IMR-90 (cell line): Measurements from ENCODE around the gene LEKR1. TPM values are rescaled to one million over a fixed set of nuclear protein-coding genes. Genes with fewer than 3 reads are reported as not detected.
A peak's percentile ranks its signal among the peaks of the same experiment; 100 is the strongest.

Experiments
- ATAC-seq: fragments of 200-7000 bp; cut with Tn5 transposase; 2 replicates; pipeline ENCODE4 v1.9.1; 2020; ENCODE audit warnings: low read depth, mild to moderate bottlenecking, moderate library complexity
- BruUV-seq: library from RNA; stranded (reverse); fragments of 400-500 nt; replicated peaks from 2 replicates; lab custom pipeline; 2021; lab: Mats Ljungman, UMichigan
- CTCF ChIA-PET: fragments of 300-600 bp; formaldehyde crosslinking; extraction: SDS; loops from one replicate; lab custom pipeline; 2021; ENCODE audit warnings: antibody characterized with exemption; lab: Yijun Ruan, JAX
- POLR2A ChIA-PET: fragments of 300-600 bp; sonication (Branson Sonifier 250); formaldehyde crosslinking; loops from one replicate; lab custom pipeline; 2022; ENCODE audit warnings: antibody characterized with exemption; ENCODE audit not compliant: unreplicated experiment; lab: Charles Lee
- DNase-seq: peaks from one replicate; pipeline ENCODE4 v3.0.0; 2013
- H2AFZ ChIP-seq: replicated peaks from 2 replicates; pipeline ENCODE3; 2013; ENCODE audit warnings: low read length, mild to moderate bottlenecking; ENCODE audit not compliant: poor library complexity
- H2AK5ac ChIP-seq: 2 replicates; pipeline ENCODE4 v1.6.1; 2013; ENCODE audit warnings: low read depth, low read length, inconsistent platforms
- H2AK9ac ChIP-seq: replicated peaks from 2 replicates; pipeline ENCODE3; 2013; ENCODE audit warnings: mild to moderate bottlenecking, low read depth, low read length, moderate library complexity; ENCODE audit not compliant: poor library complexity
- H2BK120ac ChIP-seq: 2 replicates; pipeline ENCODE4 v1.6.1; 2013; ENCODE audit warnings: low read depth, low read length, inconsistent platforms
- H2BK15ac ChIP-seq: 3 replicates; pipeline ENCODE4 v1.6.1; 2013; ENCODE audit warnings: low read depth, low read length, inconsistent platforms
- H2BK20ac ChIP-seq: 2 replicates; pipeline ENCODE4 v1.6.1; 2013; ENCODE audit warnings: low read depth, mild to moderate bottlenecking, inconsistent platforms, low read length, moderate library complexity
- H2BK5ac ChIP-seq: 2 replicates; pipeline ENCODE4 v1.6.1; 2013; ENCODE audit warnings: mild to moderate bottlenecking, low read depth, low read length, inconsistent platforms; ENCODE audit not compliant: poor library complexity, severe bottlenecking
- H3K14ac ChIP-seq: replicated peaks from 2 replicates; pipeline ENCODE4 v1.6.1; 2013; ENCODE audit warnings: low read depth, low read length, inconsistent platforms
- H3K18ac ChIP-seq: 2 replicates; pipeline ENCODE4 v1.6.1; 2013; ENCODE audit warnings: low read depth, low read length, control low read depth
- H3K23ac ChIP-seq: 2 replicates; pipeline ENCODE4 v1.6.1; 2013; ENCODE audit warnings: low read depth, low read length, inconsistent platforms
- H3K27ac ChIP-seq: 2 replicates; pipeline ENCODE4 v1.5.1; 2013; ENCODE audit warnings: mild to moderate bottlenecking, control low read depth, low read length; ENCODE audit not compliant: insufficient read depth
- H3K27me3 ChIP-seq: 2 replicates; pipeline ENCODE4 v1.6.1; 2013; ENCODE audit warnings: low read length; ENCODE audit not compliant: control insufficient read depth, insufficient read depth
- H3K36me3 ChIP-seq: 2 replicates; pipeline ENCODE4 v1.6.1; 2013; ENCODE audit warnings: low read length, mixed read lengths; ENCODE audit not compliant: control insufficient read depth, insufficient read depth
- H3K4ac ChIP-seq: 2 replicates; pipeline ENCODE4 v1.6.1; 2013; ENCODE audit warnings: low read depth, low read length, inconsistent platforms
- H3K4me1 ChIP-seq: 2 replicates; pipeline ENCODE4 v1.6.1; 2013; ENCODE audit warnings: low read length, mixed read lengths; ENCODE audit not compliant: control insufficient read depth, insufficient read depth
- H3K4me2 ChIP-seq: 2 replicates; pipeline ENCODE4 v1.6.1; 2013; ENCODE audit warnings: low read depth, mild to moderate bottlenecking, control low read depth, low read length, moderate library complexity
- H3K4me3 ChIP-seq: 2 replicates; pipeline ENCODE4 v1.5.1; 2013; ENCODE audit warnings: low read depth, mild to moderate bottlenecking, control low read depth, low read length, moderate library complexity; ENCODE audit not compliant: insufficient read depth
- H3K56ac ChIP-seq: 2 replicates; pipeline ENCODE4 v1.6.1; 2013; ENCODE audit warnings: low read length, inconsistent platforms; ENCODE audit not compliant: insufficient read depth; ENCODE audit errors: extremely low read depth
- H3K79me1 ChIP-seq, 2 experiments: 2 replicates each; pipeline ENCODE4 v1.6.1; 2013; ENCODE audit warnings: low read length in 2 of 2, inconsistent platforms in 1 of 2, low read depth in 1 of 2
- H3K9ac ChIP-seq: 2 replicates; pipeline ENCODE4 v1.6.1; 2013; ENCODE audit warnings: low read depth, low read length, control low read depth
- H3K9me1 ChIP-seq: 2 replicates; pipeline ENCODE4 v1.6.1; 2013; ENCODE audit warnings: low read length, inconsistent platforms; ENCODE audit not compliant: insufficient read depth
- H3K9me3 ChIP-seq: 2 replicates; pipeline ENCODE4 v1.6.1; 2013; ENCODE audit warnings: low read length; ENCODE audit not compliant: control insufficient read depth, insufficient read depth
- H4K20me1 ChIP-seq: 2 replicates; pipeline ENCODE4 v1.6.1; 2013; ENCODE audit warnings: low read length, inconsistent platforms; ENCODE audit not compliant: insufficient read depth
- H4K5ac ChIP-seq: 2 replicates; pipeline ENCODE4 v1.6.1; 2013; ENCODE audit warnings: mild to moderate bottlenecking, low read depth, low read length, control low read depth
- H4K8ac ChIP-seq, 2 experiments: 2 replicates each; pipeline ENCODE4 v1.6.1; 2013; ENCODE audit warnings: low read depth in 2 of 2, low read length in 2 of 2, control low read depth in 1 of 2, inconsistent platforms in 1 of 2
- H4K91ac ChIP-seq: 2 replicates; pipeline ENCODE4 v1.6.1; 2013; ENCODE audit warnings: low read depth, low read length, inconsistent platforms; ENCODE audit not compliant: insufficient read depth
- FOS ChIP-seq: fragments of 150-350 bp; IDR thresholded peaks from 2 replicates; pipeline ENCODE4 v1.6.1; 2016; ENCODE audit warnings: low read depth, low read length
- MXI1 ChIP-seq: IDR thresholded peaks from 2 replicates; pipeline ENCODE4 v1.6.1; 2012; ENCODE audit warnings: low read depth, mild to moderate bottlenecking, low read length, moderate library complexity, borderline replicate concordance
- NFE2L2 ChIP-seq: fragments of 150-350 bp; IDR thresholded peaks from 2 replicates; pipeline ENCODE4 v1.6.1; 2016; ENCODE audit warnings: low read depth, mild to moderate bottlenecking, low read length
- WGBS, 2 experiments: methylation state at CpG; one replicate each; pipeline versions ENCODE4 v1.1.5 to v1.1.7; 2013; ENCODE audit warnings: missing lambda C conversion rate in 2 of 2; ENCODE audit not compliant: insufficient read length in 1 of 2; ENCODE audit errors: extremely low coverage in 2 of 2; 5-methylcytosine and 5-hydroxymethylcytosine counted together
- dilution Hi-C: fragments of 300-500 bp; cut with HindIII; formaldehyde crosslinking; loops from one replicate; pipeline ENCODE4 v1.14.3; 2018; ENCODE audit warnings: low sequenced_read_pairs; ENCODE audit not compliant: unreplicated experiment
- in situ Hi-C: fragments of 300-500 bp; cut with MboI; formaldehyde crosslinking; loops from 3 replicates; pipeline ENCODE4 v1.14.3; 2019; ENCODE audit warnings: low sequenced_read_pairs, inconsistent platforms, mixed read lengths
- intact Hi-C: fragments of 100-400 bp; cut with micrococcal nuclease; formaldehyde crosslinking; loops from 2 replicates; pipeline ENCODE4 v1.10.0; 2022
- polyA plus RNA-seq, 3 experiments: library from polyadenylated mRNA; depleted of rRNA; stranded (reverse); fragments of >200 nt; gene quantifications; 2 replicates each; pipeline ENCODE4 v1.2.3, GENCODE V29; 2012; ENCODE audit warnings: low replicate concordance in 1 of 3
- total RNA-seq: library from RNA; depleted of rRNA; stranded (reverse); fragments of >200 nt; gene quantifications from 2 replicates; pipeline ENCODE4 v1.2.3, GENCODE V29; 2012

LEKR1 gene
- total and polyA plus RNA-seq, 2 of the 4 experiments (the other 2 are of a cell fraction): 0.19 to 0.36 TPM

DNA sequence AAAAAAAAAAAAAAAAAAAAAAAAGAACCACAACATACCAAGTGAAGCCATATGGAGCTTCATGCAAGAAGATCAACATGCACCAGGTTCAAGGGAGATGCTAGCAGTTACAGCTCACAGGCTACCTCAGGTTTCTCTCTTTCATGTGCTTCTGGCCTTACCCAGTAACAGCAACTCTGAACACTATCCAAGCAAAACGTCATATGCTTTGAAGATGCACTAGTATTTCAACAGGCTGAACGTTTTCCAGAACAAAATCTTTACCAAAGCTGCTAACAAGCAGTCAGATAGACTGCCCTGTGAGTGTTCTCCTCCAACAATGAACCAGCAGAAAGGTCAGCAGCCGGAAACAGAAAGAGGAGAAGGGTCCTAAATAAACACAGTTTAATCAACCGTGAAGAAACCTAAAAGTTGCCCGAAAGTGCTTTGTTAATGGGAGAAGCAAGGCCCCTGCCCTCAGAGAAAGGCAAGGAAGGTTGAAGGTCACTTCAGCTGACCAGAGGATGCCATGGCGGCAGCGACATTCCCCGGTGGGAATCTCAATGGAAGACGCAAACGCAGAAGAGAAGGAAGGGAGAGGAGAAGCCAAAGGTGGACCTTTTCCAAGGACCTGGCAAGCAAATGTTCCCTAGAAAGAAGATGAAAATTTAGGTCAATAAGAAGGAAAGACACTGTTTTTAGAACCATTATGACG is 253.7 kb downstream of the LEKR1 start:
- no peak overlapping the region for H4K8ac ChIP-seq
- BruUV-seq: no TSS peak
- H4K91ac ChIP-seq: no peak overlapping the region
- H3K4me1 ChIP-seq: peaks cover 15% of the 10 kb centered on the region
- H2BK20ac ChIP-seq: 0 out of 2 replicates have a peak overlapping the region, but pooled peaks have one; percentile 49
- no peak overlapping the region for H3K4me3 ChIP-seq
- no peak overlapping the region for H3K14ac ChIP-seq
- H3K18ac ChIP-seq: no peak overlapping the region
- no peak overlapping the region for H3K27ac ChIP-seq
- ATAC-seq: no peak
- ChIA-PET CTCF (interaction anchor here (0.7 kb wide), 1 partner anchor 404 kb away, joined by 6 read pairs; no protein-coding TSS in a partner anchor), POLR2A (interaction anchor here (0.6 kb wide), 1 partner anchor 545 kb away, joined by 6 read pairs; no protein-coding TSS in a partner anchor)
- dilution Hi-C loops: no loop called here
- no peak overlapping the region for H2BK120ac ChIP-seq
- H3K56ac ChIP-seq: no peak overlapping the region
- H3K9me1 ChIP-seq: peaks cover 5% of the 10 kb centered on the region; the same call in 1 of the 2 replicates
- no peak overlapping the region for H2BK15ac ChIP-seq
- peaks cover 0 to 4% of the 10 kb centered on the region in 2 experiments; a peak in 1 of 4 replicates for H3K79me1 ChIP-seq
- H2AFZ ChIP-seq: no peak overlapping the region
- H2AK9ac ChIP-seq: no peak overlapping the region
- in situ Hi-C loops: loop anchor here (5.0 kb wide), 3 partner anchors 263 to 533 kb away; no protein-coding TSS in a partner anchor
- no peaks in the 10 kb centered on the region for H3K36me3 ChIP-seq
- 0 out of 2 replicates have a peak overlapping the region, but pooled peaks have one; percentile 2 for H2AK5ac ChIP-seq
- no peak overlapping the region for H4K5ac ChIP-seq
- no peak overlapping the region for H3K4me2 ChIP-seq
- intact Hi-C loops: loop anchor here (2.0 kb wide), 1 partner anchor 57 kb away; no protein-coding TSS in a partner anchor
- 100% methylated on average over 5 of the region's 11 CpGs; no CpG with 5 or more reads in 1 of the 2 experiments for WGBS, 2 experiments
- H4K20me1 ChIP-seq: no peaks in the 10 kb centered on the region
- H3K9ac ChIP-seq: no peak overlapping the region
- no peak overlapping the region for H3K4ac ChIP-seq
- H3K9me3 ChIP-seq: no peaks in the 10 kb centered on the region
- no peak for TF ChIP-seq NFE2L2
- no peak for TF ChIP-seq MXI1
- no peak for TF ChIP-seq FOS
- H3K23ac ChIP-seq: no peak overlapping the region; the same call in 1 of the 2 replicates
- no peaks in the 10 kb centered on the region for H3K27me3 ChIP-seq
- no peak for DNase-seq
- no peak overlapping the region for H2BK5ac ChIP-seq
